Stimulated activated CD4-positive, alpha-beta T cell treated with anti-CD3 and anti-CD28 coated beads, TNF-alpha, amount 100 ng/mL, for 24 hours (primary cell): ENCODE data around the gene CHAC1.
"Not testable (repeated sequence)": the region's sequence is repeated elsewhere in the genome, so short reads cannot be mapped to it uniquely, and the experiment has no call there.

Source experiments
- DNase-seq, 3 experiments: peaks; one replicate each; pipeline ENCODE4 v3.0.0-alpha.2; 2020; ENCODE audit warnings: low read depth in 3 of 3

The CHAC1 gene

DNA sequence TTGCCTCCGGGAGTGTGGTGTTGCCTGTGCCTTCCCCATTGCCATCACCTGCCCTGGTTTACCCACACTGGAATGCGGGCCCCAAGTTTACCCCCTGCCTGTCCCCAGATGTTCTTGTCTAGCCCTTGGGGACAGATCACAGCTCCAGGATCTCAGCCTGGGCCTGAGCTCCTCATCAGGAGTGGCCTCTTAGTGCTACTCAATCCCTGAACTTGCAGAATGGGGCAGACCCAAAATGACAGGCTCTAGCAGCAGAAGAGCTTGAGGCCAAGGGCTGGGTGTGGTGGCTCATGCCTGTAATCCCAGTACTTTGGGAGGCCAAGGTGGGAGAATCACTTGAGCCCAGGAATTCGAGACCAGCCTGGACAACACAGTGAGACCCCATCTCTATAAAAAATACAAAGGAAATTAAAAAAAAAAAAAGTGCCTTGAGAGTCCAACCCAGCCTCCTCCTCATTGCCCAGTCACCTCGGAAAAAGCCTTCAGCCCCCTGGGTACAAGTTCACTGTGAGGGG is 3.8 kb downstream of the CHAC1 start:
- no peak for DNase-seq

GRCh38 chr15:40957581-40958051 is 4.3 kb downstream of the CHAC1 start:
- DNase-seq, result no peak

GRCh38 chr15:40958146-40958545 is 4.9 kb downstream of the CHAC1 start:
- DNase-seq, result no peak

GRCh38 chr15:40958723-40959122 is 5.5 kb downstream of the CHAC1 start:
- DNase-seq, result no peak

- no peak for DNase-seq
These were observed 6.3 kb downstream of the CHAC1 start for GRCh38 chr15:40959331-40960141.

GRCh38 chr15:40960151-40960885 is 7.0 kb downstream of the CHAC1 start:
- no peak for DNase-seq

DNA sequence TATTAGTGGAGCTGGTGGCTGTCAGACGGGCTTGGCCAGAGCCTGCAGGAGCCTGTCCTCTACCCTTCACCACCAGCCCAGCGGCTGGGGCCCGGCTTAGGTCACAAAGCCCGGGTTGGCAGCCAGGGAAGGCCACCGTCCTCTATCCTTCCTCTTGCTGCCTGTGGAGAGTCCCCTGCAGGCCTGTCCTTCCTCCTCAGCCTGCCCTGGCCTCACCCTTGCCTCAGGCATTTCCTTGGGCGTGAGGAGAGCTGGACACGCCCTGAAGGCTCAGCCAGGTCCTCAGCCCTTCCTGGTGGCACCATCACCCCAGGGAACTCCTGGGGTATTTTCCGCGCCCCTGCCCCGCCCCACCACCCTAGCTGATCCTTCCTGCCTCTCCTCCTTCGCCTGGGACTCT is 7.7 kb downstream of the CHAC1 start:
- DNase-seq, result no peak

- DNase-seq, result not testable (repeated sequence)
These were observed 8.5 kb downstream of the CHAC1 start for GRCh38 chr15:40961740-40962139.

DNA sequence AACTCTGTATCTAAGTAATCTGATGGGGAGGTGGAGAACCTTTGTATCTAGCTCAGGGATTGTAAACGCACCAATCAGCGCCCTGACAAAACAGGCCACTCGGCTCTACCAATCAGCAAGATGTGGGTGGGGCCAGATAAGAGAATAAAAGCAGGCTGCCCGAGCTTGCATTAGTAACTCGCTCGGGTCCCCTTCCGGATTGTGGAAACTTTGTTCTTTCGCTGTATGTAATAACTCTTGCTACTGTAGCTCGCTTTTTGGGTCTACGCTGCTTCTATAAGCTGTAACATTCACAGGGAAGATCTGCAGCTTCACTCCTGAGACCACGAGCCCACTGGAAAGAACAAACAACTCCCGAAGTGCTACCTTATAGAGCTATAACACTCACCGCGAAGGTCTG is 9.0 kb downstream of the CHAC1 start:
- not testable (repeated sequence) for DNase-seq

DNA sequence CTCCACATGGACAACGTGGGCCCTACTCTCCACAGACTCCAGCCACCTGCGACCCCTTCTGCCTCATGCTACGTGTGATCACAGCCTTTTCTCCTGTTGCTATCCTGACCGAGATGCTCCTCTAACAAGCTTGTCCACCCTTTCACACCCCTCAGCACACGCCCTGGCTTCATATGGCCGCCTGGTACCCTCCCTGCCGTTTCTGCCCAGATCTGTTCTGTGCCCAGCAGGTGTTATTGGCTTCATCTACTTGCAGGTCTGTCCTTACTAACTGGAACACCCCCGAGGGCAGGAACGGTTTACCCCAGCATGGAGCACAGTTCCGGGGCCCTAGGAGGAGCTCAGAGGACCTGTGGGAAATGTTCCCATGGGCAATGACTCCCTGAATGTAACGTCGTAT is 9.9 kb downstream of the CHAC1 start:
- no peak for DNase-seq

- DNase-seq, result no peak
These were observed 10.7 kb downstream of the CHAC1 start for GRCh38 chr15:40964006-40964405.

DNA sequence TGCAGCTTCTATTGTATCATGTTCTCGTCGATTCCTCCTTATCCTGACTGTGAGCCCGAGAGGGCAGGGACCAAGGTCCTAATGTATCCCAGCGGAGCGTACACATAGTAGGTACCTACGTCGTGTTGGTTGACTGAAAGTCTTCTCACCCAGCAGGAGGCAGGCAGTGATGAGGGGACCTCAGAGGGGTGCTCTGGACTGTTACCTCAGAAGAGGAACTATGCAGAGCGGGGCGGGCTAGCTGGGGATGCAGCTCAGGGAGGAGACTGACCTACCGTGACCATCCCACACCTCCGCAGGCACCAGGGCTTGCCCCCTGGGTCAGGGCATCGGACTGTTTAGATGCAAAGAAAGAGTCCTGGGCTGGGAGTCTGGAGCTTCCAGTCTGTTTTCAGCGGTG is 11.4 kb downstream of the CHAC1 start:
- no peak for DNase-seq

DNA sequence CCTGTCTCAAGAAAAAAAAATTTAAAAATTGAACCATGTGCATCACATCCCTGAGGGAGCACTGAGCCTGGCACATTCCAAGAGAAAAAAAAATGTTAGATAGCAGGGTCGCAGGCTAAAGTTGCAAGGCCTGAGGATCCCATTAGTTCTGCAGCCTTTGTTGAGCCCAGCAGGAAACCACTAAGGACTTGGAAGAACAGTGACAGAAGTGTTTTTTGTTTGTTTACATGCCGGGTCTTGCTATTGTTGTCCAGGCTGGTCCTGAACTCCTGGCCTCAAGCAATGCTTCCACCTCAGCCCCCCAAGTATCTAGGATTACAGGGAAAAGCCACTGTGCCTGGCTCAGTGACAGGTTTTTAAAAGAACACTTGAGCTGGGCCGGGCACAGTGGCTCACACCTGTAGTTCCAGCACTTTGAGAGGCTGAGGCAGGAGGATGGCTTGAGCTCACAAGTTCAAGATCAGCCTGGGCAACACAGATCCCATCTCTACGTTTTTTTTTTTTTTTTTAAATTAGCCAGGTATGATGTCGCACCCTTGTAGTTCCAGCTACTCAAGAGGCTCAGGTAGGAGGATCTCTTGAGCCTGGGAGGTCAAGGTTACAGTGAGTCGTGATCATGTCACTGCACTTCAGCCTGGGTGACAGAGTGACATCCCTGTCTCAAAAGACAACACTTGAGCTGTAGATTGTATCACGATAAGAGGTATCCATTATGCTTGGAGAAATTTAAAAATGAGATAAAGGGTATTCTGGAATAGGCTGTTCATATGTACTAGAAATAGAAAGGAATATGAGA is 15.2 kb downstream of the CHAC1 start:
- no peak for DNase-seq

GRCh38 chr15:40969363-40969762 is 16.1 kb downstream of the CHAC1 start:
- no peak for DNase-seq

DNA sequence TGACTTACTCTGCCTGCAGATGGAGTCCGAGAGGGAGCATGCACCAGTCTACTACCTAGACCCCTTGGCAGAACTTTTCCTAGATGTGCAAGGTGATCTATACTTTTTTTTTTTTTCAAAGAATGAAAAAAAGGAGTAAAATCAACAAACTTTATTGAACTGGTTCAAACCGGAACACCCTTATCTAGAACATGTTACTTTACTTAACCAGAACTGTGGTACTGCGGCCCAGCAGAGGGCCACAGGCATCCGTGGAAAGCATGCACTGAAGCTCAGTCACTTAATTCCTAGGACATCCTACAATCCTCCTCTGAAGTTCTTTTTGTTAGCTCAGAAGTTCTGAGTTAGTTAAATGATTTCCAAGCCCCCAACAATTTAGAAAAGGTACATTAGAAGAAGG is 21.6 kb downstream of the CHAC1 start:
- DNase-seq, result no peak

DNA sequence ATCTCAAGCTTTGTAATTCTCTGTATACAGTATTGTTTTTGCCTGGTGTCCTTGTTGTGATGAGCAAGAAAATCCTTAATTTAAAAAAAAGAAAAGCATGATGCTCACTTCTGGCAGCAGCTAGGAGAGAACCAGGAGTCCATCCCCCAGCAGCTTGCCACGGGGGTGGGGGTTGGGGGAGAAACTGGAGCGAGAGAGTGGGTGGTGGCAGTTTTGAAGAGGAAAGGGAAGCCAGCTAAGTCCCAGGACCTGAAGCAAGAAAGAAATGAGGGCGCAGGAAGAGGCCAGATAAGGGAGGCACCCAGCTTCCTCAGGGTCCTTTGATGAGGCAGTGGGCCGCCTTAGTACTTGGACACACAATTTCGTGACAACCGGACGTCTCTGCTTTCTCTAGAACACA is 23.5 kb downstream of the CHAC1 start:
- DNase-seq, result no peak

- no peak for DNase-seq
These were observed 24.9 kb downstream of the CHAC1 start for GRCh38 chr15:40978141-40978540.

DNA sequence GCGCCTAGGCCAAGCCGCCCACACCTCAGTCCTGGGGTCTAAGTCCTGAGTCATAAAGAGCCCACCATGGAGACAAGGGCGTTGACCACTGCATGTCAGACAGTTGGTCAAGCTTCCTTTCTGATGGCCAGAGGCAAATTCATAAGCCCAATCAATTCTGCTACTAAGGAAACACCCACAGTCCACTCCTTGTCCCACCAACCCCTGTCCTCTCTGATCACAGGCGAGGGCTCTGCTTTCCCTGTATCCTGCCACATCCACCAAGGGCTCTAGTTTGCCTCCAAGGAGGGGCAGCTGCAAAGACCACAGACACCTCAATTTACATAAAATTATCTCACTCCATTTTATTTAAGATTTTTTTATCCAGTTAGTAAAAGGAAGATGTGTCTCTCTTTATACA is 25.3 kb downstream of the CHAC1 start:
- no peak for DNase-seq

- no peak for DNase-seq
These were observed 27.9 kb downstream of the CHAC1 start for GRCh38 chr15:40981186-40981585.

- no peak for DNase-seq
These were observed 29.6 kb downstream of the CHAC1 start for GRCh38 chr15:40982855-40983254.

DNA sequence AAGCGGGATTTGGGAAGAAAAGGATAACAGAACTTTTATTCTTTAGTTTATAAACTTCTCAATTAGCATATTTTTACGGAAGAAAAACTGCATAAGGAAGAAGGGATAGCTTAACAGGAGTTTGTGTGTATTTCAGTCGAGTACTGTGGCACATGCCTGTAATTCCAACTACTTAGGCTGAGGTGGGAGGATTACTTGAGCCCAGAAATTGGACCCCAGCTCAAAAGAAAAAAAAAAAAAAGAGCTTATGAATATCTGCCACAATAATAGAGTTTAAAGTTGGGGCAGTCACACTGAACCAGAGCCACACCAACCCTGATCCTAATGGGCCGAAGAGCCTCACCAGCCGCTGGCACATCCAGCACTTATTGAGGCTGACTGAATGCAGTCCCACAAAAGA is 31.1 kb downstream of the CHAC1 start:
- no peak for DNase-seq

- DNase-seq, result no peak
These were observed 31.7 kb downstream of the CHAC1 start for GRCh38 chr15:40984964-40985363.
